Measurements from ENCODE around the gene DQX1.

Gene DQX1

DNA sequence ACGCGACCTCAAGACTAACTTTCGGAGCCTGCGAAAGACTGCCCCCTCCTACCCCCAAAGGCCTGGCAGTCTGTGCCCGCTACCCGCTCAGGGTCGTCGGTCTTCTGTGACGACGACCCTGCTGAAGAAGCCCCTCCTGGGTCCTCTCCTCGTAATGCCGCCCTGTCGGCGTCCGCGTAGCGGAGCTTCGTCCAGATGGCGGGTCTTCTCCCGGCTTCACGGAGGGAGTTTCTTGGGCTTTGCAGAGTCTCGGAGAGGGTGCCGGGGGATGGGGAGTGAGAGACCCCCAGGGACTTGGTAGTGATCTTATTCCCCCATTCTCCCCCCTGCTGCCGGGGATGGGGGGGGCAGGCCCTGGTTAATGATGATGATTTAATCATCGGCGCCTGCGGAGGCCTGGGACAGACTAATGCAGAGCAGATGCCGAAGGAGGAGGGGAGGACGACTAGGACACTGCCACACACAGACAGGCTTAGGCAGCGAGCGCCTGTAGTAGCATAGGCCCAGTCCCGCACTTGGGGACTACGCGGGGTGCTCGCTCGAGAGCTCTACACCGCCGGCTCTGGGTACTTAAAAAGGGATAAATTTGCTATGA, 18.0 kb downstream of the DQX1 start:
- no peak for DNase-seq

DNA sequence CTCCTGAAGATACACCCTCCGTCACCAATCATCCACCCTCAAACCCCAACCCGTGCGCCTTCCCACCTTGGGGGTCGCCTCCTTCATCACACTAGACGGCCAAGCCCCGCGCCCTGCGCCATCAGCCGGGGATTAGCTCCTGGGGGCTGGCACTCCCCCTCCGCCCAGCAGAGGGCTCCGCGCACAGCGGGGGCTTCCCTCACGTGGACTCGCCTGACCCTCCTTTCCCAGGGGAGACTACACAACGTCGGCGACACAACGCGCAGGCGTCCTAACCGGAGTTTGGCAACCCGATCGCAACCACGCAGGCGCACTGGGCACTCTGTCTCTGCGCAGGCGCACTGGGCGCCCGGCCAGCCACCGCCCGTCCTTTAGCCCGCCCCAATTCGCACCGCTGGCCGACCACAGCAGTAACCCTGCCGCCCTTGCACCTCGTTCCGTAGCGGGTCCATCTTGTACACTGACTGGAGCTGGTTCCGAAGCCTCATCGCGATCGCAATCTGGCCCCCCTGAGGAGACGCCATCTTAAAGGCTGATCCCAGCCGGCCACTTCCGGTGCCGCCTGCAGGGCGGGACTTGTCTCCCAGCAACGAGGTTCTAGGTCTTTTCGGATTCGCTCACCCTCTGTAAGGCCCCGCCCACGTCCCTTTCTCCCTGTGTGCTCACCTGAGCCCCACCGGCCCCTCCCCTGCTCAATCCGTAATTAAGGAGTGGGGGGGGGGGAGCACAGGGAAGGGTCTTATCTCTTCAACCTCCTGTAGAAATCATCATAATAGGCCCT, 18.7 kb downstream of the DQX1 start, which contains the start of gene PCGF1:
PCGF1 (minus strand) TSS at position 551 of the 781 bp plus-strand sequence; CDS start at position 524, 27 bp downstream.
- DNase-seq, result peak; percentile 98

DNA sequence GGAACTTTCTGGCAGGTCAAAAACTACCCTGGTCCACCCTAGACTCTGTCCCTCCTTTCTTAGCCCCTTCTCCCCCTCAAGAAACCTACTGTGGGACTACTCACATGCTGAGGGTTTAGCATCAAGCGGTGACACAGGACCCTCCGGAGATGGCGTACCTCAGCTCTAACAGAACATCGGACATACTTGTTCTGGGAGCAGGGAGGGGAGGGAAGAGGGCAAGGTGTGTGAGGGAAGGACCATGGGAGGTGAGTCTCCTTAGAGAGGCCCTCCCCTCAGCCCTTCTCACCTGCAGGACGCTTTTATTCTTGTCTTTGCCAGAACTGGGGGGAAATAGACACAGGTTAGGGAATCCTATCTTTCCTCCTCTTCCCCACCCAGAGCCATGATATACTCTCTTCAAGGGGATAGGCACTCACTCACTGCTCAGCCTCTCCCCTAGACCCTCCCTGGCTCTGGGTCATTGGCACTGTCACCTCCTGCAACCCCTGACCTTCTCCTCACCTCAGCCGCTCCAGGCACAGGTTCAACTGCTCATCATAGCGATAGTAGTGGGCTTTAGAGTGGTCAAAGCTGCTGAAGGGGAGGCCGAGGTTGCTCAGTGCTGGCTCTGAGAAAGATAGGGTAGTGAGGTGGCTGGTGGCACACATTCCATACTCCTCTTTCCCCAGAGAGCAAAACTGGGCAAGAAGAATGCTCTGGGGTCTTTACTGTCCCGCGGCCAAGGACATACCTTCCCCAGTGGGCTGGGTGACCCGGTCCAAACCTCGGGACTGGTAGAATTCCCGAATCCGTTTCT, 20.4 kb downstream of the DQX1 start:
- DNase-seq, result no peak

DNA sequence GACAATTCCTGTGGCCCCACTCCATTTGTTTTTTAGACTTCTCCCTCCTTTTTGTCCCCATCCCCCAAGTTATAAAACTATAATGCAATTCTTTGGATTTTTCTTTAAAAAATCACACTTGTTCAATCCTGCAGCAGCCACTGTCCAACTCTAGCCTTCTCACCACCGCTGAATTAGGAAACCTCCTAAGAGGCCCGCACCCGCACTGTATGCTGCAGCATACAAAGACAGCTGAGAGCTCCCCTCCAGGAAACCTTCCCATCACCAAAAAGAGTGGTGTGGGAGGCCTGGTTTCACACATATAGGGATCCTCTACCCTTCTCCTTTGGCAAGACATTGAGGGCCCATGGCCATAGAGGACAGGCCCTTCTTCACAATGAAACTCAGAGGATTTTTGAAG, 21.4 kb downstream of the DQX1 start:
- DNase-seq, result no peak

DNA sequence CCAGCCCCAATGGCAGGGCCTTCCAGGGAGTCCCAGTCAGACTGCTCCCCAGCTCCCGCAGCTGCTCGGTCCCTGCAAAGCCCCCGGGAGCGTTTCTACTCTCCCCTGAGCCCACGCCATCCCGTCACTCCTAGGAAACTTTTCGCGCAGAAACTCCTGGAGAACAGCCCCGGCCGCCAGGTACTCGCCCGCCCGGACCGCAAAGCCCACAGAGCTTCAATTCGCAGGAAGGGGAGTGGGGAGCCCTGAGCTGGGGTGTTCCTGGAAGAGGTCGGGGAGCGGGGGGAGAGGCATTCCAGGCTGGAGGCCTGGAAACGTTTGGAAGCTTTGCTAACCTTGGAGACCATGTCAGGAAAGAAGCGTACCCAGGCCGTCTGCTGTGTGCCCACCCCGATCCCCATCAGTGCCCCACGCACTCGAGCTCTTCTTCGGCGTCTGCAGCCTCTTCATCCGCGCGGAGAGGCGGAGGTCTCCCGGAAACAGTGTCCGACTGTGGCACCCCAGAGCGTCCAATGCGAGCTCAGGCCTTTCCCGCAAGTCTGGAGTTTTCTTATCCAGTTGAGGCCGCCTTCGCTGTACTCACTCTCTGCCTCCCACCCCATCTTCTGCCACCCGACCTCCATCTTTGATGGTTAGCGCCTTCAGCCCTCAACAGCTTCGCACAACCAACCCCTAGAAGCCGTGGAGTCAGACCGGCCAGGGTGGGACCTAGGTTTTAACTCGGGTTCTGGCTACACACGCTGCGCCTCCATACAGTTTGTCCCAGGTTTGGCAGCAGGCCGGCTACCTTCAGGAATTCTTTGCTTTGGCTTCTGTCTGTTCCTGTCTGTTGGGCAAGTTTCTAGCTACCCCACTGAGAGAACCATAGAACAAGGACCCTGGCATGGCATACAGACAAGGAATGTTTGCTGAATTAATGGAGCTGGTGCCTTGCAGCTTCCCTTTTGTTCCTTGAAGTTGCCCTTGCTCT, 22.2 kb downstream of the DQX1 start:
- DNase-seq, result no peak

DNA sequence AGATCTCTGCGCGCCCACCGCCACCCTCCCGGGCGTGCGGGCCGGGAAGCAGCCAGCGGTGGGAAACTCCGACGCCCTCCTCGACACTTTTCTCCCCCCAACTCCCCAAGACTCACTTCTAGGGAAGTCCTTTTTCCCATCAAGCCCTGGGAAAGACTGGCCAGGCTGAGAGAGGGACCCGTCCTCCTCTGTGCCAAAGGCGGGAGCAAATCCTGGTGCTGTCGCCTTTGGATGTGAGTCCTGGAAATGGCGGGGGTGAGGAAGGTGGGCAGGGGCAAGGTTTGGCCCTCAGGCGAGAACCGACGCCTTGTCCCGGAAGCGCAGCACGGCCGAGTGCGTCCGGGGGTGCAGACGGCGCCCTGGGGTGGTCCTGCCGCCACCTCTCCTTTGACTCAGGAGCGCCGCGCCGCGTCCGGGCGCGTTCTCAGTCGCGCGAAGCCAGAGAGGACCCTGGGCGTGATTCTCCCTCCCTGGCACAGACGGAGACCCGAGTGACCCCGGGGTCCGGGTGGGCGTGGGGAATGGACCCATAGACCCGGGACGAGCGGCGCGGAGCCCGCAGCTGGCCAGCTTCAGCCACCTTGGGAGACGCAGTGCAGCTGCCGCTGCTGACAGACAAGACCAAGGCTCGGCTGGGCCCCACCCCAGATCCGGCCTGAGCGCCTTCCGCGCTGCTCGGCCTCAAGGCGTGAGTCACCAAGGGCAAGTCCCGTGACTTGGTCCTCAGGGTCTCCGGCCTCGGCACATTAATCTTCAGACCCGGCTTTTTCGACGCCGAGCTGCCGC, 23.1 kb downstream of the DQX1 start:
- DNase-seq, result peak; percentile 78

DNA sequence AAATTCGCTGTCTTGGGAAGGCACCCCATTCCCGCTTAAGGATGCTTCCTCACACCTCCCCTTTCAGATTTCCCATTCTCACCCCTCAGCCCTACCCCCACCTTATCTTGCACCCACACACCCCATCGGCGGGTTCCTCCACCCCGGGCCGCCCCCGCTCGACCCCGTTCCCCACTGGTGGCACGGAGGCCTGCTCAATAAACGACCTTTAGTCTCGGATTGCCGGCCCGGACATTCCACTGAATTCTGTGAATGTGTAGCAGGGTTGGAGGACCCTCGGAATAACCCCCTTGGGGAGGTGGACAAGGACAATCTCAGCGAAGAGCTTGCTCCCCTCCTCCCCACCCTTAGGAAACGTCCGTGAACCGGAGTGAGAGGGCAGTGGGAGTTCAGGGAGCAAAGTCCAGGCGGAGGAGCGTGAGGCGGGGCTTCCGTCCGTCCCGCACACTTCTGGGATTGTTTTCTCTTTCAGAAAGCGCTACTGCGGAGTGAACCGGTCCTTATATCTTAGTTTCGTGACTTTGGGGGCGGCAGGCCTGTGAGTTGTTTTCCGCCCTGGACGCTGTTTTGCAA, 23.8 kb downstream of the DQX1 start:
- no peak for DNase-seq

DNA sequence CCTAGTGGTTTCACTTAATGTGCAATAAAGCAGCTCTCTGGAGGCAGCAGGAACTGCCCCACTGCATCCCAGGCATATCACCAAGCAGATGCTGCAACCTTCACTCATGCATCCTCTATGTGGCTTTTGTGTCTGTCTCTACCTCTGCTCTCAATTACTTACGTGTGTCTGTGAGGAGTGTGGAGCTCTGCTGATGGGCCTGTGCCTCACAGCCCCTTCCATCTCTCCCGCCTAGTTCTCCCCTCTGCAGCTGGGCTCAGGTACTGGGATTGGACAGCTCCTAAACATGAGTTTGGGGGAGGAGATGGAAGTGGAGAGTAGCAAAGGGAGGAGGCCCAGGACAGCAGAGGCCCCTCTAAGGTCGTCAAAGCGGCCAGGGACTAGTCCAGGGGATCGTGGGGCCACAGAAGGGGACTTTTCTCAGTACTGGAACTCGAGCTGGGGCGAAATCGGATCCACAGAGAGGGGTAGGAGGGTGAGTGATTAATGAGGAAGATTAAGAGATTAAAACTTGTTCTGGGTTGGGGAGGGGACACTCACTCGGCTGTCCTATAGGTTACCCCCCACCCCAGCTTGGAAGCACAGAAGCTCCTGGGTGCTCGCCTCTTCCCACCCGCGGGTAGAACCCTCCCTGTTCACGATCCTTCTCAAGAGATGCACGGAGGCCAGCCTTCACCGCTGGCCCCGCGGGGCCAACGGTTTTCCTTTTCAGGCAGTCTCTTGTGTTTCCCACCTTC, 24.5 kb downstream of the DQX1 start:
- no peak for DNase-seq

DNA sequence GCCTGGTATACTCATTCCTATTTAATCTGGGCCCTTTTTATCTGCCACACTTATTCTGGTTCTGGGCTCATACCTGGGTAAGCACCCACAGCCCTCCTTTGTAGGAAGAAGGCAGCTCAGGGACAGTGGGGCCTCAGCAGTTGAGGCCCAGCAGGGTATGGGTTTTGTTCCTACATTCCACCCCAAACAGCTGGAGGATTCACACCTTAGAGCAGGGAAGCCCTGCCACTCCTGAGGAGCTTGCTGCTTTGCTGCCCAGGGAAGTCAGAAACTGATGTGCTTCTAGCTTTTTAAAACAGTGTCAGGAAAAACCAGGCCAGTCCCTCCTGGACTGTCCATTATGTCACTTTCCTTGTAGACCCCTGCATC, 25.5 kb downstream of the DQX1 start:
- DNase-seq, result no peak

DNA sequence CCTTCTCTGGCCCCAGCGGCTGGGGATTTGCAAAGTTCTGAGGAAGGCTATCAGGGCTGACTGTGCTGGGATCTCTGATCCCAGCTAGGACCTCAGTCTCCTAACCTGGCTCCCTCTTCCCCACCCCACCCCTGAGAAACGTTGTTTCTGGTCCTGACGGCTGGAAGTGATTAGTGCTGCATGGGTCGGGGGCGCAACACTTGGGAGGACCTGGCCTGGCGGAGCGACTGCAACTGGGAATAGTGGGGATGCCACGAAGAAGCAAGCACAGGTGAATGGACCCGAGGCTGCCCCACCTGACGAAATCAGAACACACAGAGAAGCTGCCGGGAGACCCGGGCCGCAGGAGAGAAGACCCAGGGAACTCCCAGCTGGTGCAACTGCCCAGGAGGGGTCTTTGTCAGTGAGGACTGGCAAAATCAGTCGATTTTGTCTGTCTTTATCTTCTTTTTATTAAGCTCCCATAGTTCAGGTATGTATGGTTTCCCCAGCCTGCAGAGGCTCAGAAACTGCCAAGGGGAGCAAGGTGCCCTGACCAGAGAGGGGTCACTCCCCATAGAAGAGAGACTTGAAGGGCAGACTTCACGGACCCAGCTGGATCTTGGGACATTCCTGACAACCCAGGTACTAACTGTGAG, 26.0 kb downstream of the DQX1 start:
- DNase-seq, result no peak

DNA sequence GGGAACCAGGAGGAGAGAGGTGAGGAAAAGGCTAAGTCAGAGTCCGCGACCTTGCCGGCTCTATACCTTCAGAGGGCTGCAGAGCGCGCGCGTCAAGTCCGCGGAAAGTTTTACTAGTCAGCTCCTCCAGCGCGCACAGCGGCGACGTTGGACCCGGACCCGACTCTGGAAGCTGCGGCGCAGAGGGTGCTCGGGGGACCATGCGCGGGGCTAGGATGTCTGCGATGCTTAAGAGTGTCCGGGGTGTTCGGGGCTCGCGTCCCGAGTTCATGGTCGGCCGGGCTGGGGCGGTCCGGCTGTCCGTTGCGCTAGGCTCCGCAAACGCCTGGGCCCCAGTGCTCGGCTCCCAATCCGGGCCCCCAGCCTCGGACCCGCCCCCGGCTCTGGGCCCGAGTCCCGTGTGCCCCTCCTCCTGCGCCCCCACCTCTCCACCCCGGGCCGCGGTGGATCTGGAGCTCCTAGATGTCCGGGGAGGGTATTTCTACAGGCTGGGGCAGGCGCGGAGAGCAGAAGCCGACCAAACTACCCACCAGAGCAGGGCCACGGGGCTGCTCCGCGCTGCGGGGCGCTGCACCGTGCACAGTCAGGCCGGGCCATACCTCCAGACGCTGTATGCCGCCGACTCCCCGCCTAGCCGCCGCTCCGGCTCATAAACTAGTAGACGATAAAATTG, 26.6 kb downstream of the DQX1 start, which contains the start of gene LBX2:
LBX2 (minus strand) TSS at position 337 of the 673 bp plus-strand sequence; CDS start at position 271, 66 bp downstream.
- no peak for DNase-seq

DNA sequence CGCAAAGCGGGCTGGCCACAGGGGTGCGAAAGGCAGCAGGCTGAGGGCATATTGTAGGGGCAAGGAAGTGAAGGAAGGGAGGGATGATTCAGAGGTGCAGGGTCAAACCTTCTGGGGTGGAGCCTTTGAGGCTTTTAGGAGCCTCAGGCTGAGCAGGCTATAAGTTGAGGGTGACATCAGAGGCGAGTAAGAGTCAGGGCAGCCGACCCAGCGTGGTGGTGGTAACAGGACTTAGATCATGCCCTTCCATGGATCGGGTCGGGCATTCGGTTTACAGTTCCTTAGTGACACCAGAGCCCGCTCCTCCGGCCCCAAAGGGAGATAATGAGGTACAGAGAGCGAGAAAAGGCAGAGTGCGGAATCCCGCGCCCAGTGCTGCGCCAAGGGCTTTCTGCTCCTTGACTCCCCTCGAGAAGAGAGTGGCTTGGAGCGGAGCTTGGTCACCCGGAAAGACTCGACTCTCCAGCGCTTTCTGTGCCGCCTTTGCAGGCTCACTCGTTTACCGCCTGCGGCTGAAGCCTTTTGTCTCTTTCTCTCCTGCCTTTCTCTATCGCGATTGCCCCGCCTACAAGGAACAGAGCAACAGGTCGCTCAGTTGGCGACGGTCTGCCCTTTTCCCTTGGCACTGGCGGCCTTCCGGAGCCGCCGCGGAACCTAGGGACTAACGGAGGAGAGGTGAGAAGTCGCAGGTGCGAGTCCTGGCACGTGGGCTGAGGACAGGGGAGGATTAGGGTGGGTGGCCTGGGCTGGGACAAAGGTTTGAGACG, 27.3 kb downstream of the DQX1 start:
- DNase-seq, result no peak

DNA sequence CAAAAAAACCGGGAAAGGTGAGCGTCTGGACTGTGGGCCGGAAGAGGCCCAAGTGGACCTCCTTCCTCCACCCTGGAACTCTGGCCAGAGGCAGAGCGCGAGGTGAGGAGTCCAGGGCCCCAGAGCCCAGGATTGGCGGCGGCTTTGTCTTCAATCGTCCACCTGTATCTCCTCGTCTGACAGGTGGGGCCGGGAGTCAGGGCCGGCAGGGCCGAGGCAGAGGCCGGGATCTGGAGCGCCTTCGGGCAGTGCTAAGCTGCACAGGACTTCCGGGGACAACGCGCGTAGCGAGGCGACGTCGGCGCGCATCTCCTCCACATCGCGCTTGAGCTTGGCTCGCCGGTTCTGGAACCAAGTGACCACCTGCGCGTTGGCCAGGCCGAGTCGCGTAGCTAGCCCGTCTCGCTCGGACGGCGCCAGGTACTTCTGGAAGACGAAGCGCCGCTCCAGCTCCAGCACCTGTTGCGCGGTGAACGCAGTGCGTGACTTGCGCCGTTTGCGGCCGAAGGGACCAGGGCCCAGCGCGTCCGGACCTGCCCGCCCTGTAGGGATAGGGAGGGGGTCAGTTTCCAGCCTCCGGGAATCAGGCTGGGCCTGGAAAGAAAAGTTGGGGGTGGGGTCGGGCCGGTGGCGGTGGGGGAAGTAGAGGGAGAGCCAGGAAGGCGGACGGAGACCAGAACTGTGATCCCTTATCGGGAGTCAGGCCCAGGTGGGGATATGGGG, 28.1 kb downstream of the DQX1 start:
- no peak for DNase-seq

DNA sequence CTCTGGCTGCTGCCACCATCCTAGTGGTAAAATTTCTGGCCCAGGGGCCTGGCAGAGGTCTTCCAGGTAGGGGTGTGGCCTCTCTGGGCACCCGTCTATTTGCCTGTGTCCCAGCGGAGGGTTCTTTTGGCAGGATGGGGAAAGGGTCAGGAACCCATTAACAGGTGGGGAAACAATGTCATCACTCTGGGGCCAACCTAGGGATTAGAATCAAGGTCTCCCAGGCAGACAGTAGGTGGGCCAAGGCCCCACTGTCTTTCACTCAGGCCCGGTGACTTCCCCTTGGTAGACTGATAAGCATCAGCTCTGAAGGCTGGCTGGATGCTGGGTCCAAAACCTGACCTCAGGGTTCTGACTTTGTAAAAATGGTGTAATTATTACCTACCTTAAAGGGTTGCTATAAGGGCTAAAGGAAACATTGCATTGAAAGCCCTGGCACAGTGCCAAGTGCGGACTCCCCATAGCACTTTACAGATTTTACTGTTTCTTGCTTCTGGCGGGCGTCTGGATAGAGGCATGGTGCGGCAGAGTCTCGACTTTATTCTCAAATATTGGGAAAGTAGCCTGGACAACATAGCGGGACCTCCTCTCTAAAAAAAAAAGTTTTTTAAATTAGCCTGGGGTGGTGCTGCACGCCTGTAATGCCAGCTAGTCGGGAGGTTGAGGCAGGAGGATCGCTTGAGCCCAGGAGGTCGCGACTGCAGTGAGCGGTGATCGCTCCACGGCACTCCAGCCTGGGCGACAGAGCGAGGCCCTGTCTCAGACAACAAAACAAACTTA, 28.8 kb downstream of the DQX1 start:
- DNase-seq, result no peak

DNA sequence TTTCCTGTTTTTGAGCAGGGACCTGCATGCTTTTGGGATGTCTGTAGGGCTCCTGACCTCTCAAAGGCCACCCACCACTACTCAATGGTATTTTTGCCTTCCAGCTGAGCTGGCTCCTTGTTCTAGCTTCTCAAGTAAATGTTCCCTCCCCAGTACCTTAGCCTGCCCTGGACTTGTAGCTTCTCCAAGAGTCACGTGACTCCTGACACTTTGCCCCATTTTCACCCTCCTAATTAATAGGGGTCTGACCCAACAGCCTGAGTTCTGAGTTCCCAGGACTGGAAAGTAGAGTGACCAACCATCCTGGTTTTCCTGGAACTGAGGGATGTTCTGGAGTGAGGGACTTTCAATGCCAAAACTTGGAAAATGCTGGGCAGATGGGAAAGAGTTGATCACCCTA, 30.6 kb downstream of the DQX1 start:
- no peak for DNase-seq

DNA sequence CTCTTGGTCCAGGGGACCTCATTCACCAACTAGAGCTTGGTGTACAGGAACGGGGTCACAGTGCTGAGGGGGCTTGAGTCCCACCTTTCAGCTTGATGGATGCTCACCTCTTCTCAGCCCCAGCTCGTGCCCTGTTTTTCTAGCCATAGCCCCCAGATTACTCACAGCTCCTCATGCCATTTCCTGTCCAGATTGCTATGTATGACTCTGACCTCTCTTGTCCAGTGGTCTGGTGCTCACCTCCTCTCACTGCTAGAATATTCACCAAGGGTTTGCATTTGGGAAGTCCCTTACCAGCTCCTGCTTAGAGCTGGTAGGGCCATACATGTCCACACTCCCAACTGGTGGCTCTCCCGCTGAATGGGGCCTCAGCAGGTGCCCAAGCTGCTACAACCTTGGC, 32.5 kb downstream of the DQX1 start:
- no peak for DNase-seq

Measured in CD4-positive, alpha-beta T cell treated with Interleukin-15 for 1 hour (primary cell).